Skin epidermis (tissue), 12 donors: ENCODE data around the gene NAV2.
A peak's percentile ranks its signal among the peaks of the same experiment; 100 is the strongest.

Source experiments
- H3K27ac ChIP-seq, 21 experiments: fragments of 200-600 bp; sonication (generic) in 11 of 21; one replicate each; pipeline ENCODE4 v1.5.0; 2020; ENCODE audit warnings: mild to moderate bottlenecking in 3 of 21, inconsistent platforms in 2 of 21, moderate library complexity in 2 of 21
- H3K4me3 ChIP-seq, 7 experiments: fragments of 200-600 bp; sonication (generic) in 2 of 7; one replicate each; pipeline ENCODE4 v1.5.0; 2020; ENCODE audit warnings: inconsistent platforms in 2 of 7, mild to moderate bottlenecking in 2 of 7, moderate library complexity in 1 of 7

The NAV2 gene, protein sequence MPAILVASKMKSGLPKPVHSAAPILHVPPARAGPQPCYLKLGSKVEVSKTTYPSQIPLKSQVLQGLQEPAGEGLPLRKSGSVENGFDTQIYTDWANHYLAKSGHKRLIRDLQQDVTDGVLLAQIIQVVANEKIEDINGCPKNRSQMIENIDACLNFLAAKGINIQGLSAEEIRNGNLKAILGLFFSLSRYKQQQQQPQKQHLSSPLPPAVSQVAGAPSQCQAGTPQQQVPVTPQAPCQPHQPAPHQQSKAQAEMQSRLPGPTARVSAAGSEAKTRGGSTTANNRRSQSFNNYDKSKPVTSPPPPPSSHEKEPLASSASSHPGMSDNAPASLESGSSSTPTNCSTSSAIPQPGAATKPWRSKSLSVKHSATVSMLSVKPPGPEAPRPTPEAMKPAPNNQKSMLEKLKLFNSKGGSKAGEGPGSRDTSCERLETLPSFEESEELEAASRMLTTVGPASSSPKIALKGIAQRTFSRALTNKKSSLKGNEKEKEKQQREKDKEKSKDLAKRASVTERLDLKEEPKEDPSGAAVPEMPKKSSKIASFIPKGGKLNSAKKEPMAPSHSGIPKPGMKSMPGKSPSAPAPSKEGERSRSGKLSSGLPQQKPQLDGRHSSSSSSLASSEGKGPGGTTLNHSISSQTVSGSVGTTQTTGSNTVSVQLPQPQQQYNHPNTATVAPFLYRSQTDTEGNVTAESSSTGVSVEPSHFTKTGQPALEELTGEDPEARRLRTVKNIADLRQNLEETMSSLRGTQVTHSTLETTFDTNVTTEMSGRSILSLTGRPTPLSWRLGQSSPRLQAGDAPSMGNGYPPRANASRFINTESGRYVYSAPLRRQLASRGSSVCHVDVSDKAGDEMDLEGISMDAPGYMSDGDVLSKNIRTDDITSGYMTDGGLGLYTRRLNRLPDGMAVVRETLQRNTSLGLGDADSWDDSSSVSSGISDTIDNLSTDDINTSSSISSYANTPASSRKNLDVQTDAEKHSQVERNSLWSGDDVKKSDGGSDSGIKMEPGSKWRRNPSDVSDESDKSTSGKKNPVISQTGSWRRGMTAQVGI (N-terminal part only)

DNA sequence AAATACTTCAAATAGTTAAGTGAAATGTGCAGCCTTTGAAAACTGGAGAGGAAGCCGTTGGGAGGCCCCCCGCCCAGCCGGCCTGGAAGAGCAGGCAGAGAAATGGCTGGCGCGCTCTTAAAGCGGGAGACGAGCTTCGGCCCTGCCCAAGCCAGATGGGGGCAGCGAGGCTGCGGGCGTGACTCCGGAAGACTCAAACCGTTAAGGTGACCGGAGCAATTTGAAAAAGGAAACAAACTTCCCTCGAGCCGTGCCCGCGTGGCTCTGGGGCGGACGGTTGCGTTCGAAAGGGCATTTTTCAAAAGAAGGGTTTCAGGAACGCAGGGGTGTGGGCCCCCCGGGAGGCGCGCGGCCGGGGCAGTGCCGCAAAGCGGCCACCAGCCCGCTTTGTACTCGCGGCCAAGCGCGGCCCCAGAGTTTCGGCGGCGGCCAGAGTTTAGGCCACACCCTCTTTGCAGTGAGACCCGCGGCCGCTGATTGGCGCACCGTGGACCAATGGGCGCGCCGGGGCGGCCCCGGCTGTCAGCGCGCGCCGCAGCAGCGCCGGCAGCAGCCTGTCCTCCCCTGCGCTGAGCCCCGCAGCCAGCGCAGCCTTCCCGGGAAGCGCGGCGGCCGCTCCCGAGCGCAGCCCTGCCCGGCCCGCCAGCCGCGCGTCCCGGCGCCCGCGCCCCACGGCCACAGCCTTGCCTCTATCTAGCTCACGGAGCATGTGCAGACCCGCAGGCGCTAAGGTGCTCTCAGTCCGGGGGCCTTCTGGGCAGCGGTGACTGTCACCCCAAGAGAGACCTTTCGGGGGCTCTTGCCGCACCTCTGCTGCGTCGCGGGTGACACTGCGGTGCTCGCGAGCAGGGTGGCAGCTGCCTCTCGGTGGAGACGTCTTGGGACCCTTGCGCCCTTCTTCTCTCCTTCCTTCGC lies at the start of gene NAV2:
Gene NAV2, plus strand, starts transcription at position 557 of the 915 bp plus-strand sequence. CDS start 859 bp downstream, outside the sequence.
- H3K27ac ChIP-seq = peak within 1 kb of the TSS; percentile 45 to 94 (median 84)
- H3K4me3 ChIP-seq = peak within 1 kb of the TSS; percentile 39 to 63 (median 53)

GRCh38 chr11:19663206-19663605 lies 49.4 kb upstream of the NAV2 start:
- H3K4me3 ChIP-seq = no peak overlapping the region
- no peak overlapping the region for H3K27ac ChIP-seq

DNA sequence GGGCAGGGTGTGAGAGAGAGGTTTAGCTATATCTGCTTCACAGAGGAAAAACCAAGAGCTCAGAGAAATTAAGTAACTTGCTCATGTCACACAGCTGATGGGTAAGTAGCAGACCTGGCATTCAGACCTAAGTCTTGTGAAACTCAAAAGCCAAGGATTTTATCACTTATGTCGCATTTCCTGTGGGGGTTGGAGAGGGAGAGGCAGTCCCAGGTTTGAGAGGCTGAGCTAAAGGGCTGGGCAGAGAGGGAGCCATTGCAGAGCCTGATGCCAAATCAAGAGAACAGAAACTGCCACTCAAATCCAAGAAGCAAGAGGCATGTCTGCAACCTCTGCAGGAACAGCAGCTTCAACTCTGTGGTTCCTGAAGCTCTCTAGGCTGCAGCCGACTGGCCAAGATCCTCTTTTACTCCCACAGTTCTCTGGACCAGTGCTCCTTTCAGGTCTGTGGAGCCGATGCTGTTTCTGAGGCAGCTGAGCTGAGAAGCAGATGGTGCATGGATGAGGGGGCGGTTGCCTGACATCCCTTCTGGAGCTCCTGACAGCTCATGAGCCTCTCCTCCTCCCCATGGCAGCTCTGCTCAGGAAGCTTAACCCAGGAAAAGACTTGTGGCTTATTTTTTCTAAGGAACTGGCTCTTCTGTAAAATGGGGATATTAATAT lies 47.6 kb upstream of the NAV2 start:
- no peak overlapping the region for H3K27ac ChIP-seq
- no peak overlapping the region for H3K4me3 ChIP-seq

- Histone ChIP-seq H3K4me3 (no peak overlapping the region), H3K27ac (no peak overlapping the region)
Observed at GRCh38 chr11:19666951-19667350, 45.7 kb upstream of the NAV2 start.

DNA sequence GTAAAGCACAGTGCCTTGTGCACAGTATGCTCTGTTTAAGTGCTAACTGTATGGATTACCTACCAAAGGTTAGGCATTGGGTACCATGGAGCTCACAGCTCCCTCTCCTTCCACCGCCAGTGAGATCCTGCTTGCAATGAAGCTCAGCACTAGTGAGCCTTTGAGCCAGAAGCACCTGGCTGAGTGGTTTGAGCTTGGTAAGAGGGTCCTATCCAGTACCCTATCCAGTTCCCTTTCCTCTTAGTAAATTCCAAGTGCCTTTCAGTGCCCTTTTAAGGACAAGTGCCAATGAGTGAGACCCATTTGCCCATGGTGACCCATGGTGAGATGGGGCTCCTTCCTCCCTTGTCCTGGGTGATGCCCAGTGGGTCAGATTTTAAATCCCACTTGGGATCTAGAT lies 43.1 kb upstream of the NAV2 start:
- H3K27ac ChIP-seq = peak overlapping the region in 7 of 21 experiments; percentile 10 to 69 (median 40)
- no peak overlapping the region for H3K4me3 ChIP-seq

GRCh38 chr11:19670030-19670791 lies 42.4 kb upstream of the NAV2 start:
- no peak overlapping the region for H3K4me3 ChIP-seq
- H3K27ac ChIP-seq = peak overlapping the region in 9 of 21 experiments; percentile 16 to 69 (median 39)

DNA sequence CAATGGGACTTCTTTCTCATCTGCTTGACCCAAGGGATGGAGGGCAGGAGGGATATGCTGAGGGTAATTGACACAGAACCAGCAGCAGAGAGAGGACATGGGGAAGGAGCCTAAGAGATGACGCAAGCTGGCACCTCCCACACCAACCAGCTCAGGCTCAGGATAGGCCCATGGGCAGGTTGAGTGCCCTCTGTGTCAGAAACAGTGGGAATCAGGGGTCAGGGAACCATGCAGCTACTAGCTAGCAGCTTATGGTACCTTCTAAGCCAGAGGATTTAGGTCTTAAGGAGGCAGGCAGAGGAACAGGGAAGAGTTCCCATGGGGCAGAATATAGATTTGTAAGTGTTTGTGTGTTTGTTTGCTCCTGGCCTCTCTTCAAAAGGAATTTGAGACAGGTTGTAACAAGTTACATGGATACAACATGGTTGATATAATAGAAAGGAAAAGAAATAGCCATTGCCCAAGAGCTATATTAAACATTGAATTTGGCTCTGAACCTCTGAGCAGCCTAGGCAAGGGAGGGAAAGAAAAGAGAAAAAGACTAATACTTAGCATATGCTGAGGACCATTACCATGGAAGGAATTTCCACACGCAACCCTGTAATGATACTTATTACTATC lies 39.9 kb upstream of the NAV2 start:
- peak overlapping the region in 9 of 21 experiments; percentile 9 to 81 (median 47) for H3K27ac ChIP-seq
- H3K4me3 ChIP-seq = no peak overlapping the region

- Histone ChIP-seq H3K4me3 (no peak overlapping the region), H3K27ac (peak overlapping the region in 16 of 21 experiments; percentile 22 to 81 (median 42))
Observed at GRCh38 chr11:19673924-19674729, 38.5 kb upstream of the NAV2 start.

DNA sequence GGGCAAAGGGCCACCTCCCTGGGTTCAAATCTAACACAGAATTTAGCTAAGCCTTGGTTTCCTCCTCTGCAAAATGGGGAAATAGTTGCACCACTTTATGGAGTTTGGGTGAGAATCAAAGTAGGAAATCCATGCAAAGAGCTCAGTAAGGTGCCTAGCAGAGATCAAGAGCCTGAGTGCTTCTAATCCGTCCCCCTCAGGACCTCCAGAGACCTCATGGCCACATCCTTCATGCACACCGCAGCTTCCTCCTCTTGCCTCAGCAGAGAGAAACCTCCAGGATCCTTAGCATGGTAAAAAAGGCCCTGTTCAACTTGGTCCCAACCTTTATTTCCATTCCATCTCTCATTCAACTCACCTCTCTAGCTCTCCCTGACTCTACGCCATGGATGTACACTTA lies 37.8 kb upstream of the NAV2 start:
- peak overlapping the region in 14 of 21 experiments; percentile 13 to 81 (median 44) for H3K27ac ChIP-seq
- no peak overlapping the region for H3K4me3 ChIP-seq

DNA sequence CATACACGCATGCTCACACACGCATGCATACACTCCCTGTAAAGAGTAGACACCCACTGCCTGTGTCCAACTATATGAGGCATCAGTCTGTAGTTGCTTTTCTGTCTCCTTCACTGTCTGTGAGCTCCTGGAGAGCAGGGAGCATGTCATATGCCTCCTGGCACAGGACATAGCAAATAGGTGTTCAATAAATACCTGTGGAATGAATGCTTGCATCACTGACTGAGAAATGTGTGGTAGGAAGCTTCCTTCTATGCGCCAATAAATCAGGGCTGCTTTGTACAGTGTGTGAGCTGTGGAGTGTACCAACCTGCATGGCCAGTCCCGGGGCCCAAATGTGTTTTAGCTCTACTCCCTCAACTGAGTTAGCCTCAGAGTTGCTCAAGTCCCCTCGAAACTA lies 37.2 kb upstream of the NAV2 start:
- Histone ChIP-seq H3K4me3 (no peak overlapping the region), H3K27ac (peak overlapping the region in 9 of 21 experiments; percentile 13 to 81 (median 69))

- H3K4me3 ChIP-seq = no peak overlapping the region
- peak overlapping the region in 18 of 21 experiments; percentile 14 to 79 (median 57) for H3K27ac ChIP-seq
Observed at GRCh38 chr11:19676475-19677380, 35.9 kb upstream of the NAV2 start.

- peak overlapping the region in 16 of 21 experiments; percentile 30 to 79 (median 57) for H3K27ac ChIP-seq
- H3K4me3 ChIP-seq = no peak overlapping the region
Observed at GRCh38 chr11:19677381-19678080, 35.1 kb upstream of the NAV2 start.

GRCh38 chr11:19679952-19680828 lies 32.4 kb upstream of the NAV2 start:
- H3K27ac ChIP-seq = peak overlapping the region in 18 of 21 experiments; percentile 4 to 88 (median 69)
- no peak overlapping the region for H3K4me3 ChIP-seq

DNA sequence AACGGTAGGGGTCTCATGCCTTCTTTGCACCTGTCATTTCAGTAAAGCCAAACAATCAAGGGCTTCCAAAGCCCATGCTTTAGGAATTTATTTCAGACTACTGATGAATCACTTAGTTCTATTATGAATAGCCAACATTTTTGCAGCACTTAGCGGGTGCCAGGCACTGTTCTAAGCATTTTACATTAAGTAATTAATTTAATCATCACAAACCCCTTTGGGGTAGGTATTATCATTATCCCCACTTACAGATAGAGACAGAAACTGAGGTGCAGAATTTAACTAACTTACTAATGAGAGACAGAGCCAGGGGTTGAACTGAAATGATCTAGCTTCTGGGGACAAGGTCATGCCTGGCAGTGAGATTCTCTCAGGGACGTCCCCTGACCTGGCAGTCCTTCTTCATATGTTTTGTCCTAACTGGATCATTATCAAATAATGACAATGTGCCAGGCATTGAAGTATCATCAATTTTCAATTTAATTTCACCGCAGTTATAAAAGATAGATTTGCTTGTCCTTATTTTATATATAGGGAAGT lies 31.7 kb upstream of the NAV2 start:
- Histone ChIP-seq H3K4me3 (no peak overlapping the region), H3K27ac (peak overlapping the region in 14 of 21 experiments; percentile 2 to 85 (median 60))
